Activated naive CD4-positive, alpha-beta T cell treated with anti-CD3 and anti-CD28 coated beads, Interleukin-2, amount 10 ng/mL, durations not matched to agents 7 days and 5 days (primary cell): Measurements from ENCODE around the gene CAPN14.

Source experiments
- CTCF ChIA-PET: fragments of 350-600 bp; sonication (Branson Sonifier 250); formaldehyde crosslinking; loops from one replicate; lab custom pipeline; 2021; ENCODE audit warnings: antibody characterized with exemption; lab: Charles Lee
- DNase-seq: peaks from one replicate; pipeline ENCODE4 v3.0.0-alpha.2; 2020
- H3K27ac Mint-ChIP-seq: one replicate; pipeline ENCODE4 v1.8.0; 2021; ENCODE audit warnings: mild to moderate bottlenecking, moderate library complexity, mixed read lengths
- H3K27me3 Mint-ChIP-seq: one replicate; pipeline ENCODE4 v1.8.0; 2021; ENCODE audit warnings: mild to moderate bottlenecking, mixed read lengths
- H3K36me3 Mint-ChIP-seq: one replicate; pipeline ENCODE4 v1.8.0; 2021; ENCODE audit warnings: mixed read lengths
- H3K4me1 Mint-ChIP-seq: one replicate; pipeline ENCODE4 v1.8.0; 2021; ENCODE audit warnings: mixed read lengths
- H3K4me3 Mint-ChIP-seq: one replicate; pipeline ENCODE4 v1.8.0; 2021; ENCODE audit warnings: mild to moderate bottlenecking, moderate library complexity, mixed read lengths
- H3K9me3 Mint-ChIP-seq: one replicate; pipeline ENCODE4 v1.8.0; 2021; ENCODE audit warnings: mixed read lengths

Gene CAPN14

GRCh38 chr2:31217465-31218200 is at the start of gene CAPN14:
Gene CAPN14, minus strand, starts transcription at chr2:31217515. Its CDS starts 12,068 bp downstream, at chr2:31205447.
- H3K9me3 Mint-ChIP-seq = no peaks in the 10 kb centered on the region
- peaks cover 11% of the 10 kb centered on the region for H3K27me3 Mint-ChIP-seq
- no peak for DNase-seq
- no peaks in the 10 kb centered on the region for H3K36me3 Mint-ChIP-seq
- H3K4me1 Mint-ChIP-seq = peaks cover 37% of the 10 kb centered on the region
- peak within 1 kb of the TSS; percentile 39 for H3K27ac Mint-ChIP-seq
- no peak within 1 kb of the TSS for H3K4me3 Mint-ChIP-seq
- CTCF ChIA-PET = no interaction called here

- Mint-ChIP-seq H3K27ac (no peak overlapping the region), H3K9me3 (no peaks in the 10 kb centered on the region), H3K36me3 (no peaks in the 10 kb centered on the region), H3K27me3 (peaks cover 2% of the 10 kb centered on the region), H3K4me1 (no peaks in the 10 kb centered on the region), H3K4me3 (no peak overlapping the region)
- CTCF ChIA-PET = no interaction called here
- no peak for DNase-seq
Observed at GRCh38 chr2:31266804-31267203, 49.5 kb upstream of the CAPN14 start.

GRCh38 chr2:31265234-31265633 is 47.9 kb upstream of the CAPN14 start:
- H3K27ac Mint-ChIP-seq = no peak overlapping the region
- no peak for DNase-seq
- no peaks in the 10 kb centered on the region for H3K27me3 Mint-ChIP-seq

GRCh38 chr2:31263636-31264190 is 46.4 kb upstream of the CAPN14 start:
- H3K27ac Mint-ChIP-seq = no peak overlapping the region
- no peaks in the 10 kb centered on the region for H3K4me1 Mint-ChIP-seq
- H3K27me3 Mint-ChIP-seq = no peaks in the 10 kb centered on the region
- DNase-seq = no peak
- CTCF ChIA-PET = no interaction called here
- no peaks in the 10 kb centered on the region for H3K9me3 Mint-ChIP-seq
- H3K36me3 Mint-ChIP-seq = no peaks in the 10 kb centered on the region
- H3K4me3 Mint-ChIP-seq = no peak overlapping the region

More at GRCh38 chr2:31265234-31265633, 47.9 kb upstream of the CAPN14 start:
- Mint-ChIP-seq H3K9me3 (no peaks in the 10 kb centered on the region), H3K4me3 (no peak overlapping the region), H3K4me1 (no peaks in the 10 kb centered on the region), H3K36me3 (no peaks in the 10 kb centered on the region)
- CTCF ChIA-PET = no interaction called here

GRCh38 chr2:31260870-31261269 is 43.6 kb upstream of the CAPN14 start:
- no peaks in the 10 kb centered on the region for H3K36me3 Mint-ChIP-seq
- no peaks in the 10 kb centered on the region for H3K27me3 Mint-ChIP-seq
- H3K27ac Mint-ChIP-seq = no peak overlapping the region
- DNase-seq = no peak
- H3K4me1 Mint-ChIP-seq = no peaks in the 10 kb centered on the region
- CTCF ChIA-PET = interaction anchor here (1.6 kb wide), 1 partner anchor 70 kb away, joined by 3 read pairs; no protein-coding TSS in a partner anchor
- no peak overlapping the region for H3K4me3 Mint-ChIP-seq
- no peaks in the 10 kb centered on the region for H3K9me3 Mint-ChIP-seq

- CTCF ChIA-PET = no interaction called here
- H3K27me3 Mint-ChIP-seq = no peaks in the 10 kb centered on the region
- H3K36me3 Mint-ChIP-seq = no peaks in the 10 kb centered on the region
- DNase-seq = no peak
- H3K4me3 Mint-ChIP-seq = no peak overlapping the region
- H3K9me3 Mint-ChIP-seq = no peaks in the 10 kb centered on the region
- no peak overlapping the region for H3K27ac Mint-ChIP-seq
- H3K4me1 Mint-ChIP-seq = no peaks in the 10 kb centered on the region
Observed at GRCh38 chr2:31259075-31259474, 41.8 kb upstream of the CAPN14 start.

GRCh38 chr2:31258351-31258750 is 41.0 kb upstream of the CAPN14 start:
- Mint-ChIP-seq H3K9me3 (no peaks in the 10 kb centered on the region), H3K4me3 (no peak overlapping the region)
- CTCF ChIA-PET = no interaction called here

GRCh38 chr2:31256611-31257382 is 39.5 kb upstream of the CAPN14 start:
- Mint-ChIP-seq H3K9me3 (no peaks in the 10 kb centered on the region), H3K27me3 (no peaks in the 10 kb centered on the region), H3K4me3 (no peak overlapping the region), H3K27ac (no peak overlapping the region), H3K36me3 (no peaks in the 10 kb centered on the region), H3K4me1 (peaks cover 5% of the 10 kb centered on the region)
- CTCF ChIA-PET = no interaction called here
- no peak for DNase-seq

More at GRCh38 chr2:31258351-31258750, 41.0 kb upstream of the CAPN14 start:
- DNase-seq = no peak
- H3K27me3 Mint-ChIP-seq = no peaks in the 10 kb centered on the region
- H3K27ac Mint-ChIP-seq = no peak overlapping the region
- H3K4me1 Mint-ChIP-seq = peaks cover 2% of the 10 kb centered on the region
- H3K36me3 Mint-ChIP-seq = no peaks in the 10 kb centered on the region

GRCh38 chr2:31255911-31256571 is 38.7 kb upstream of the CAPN14 start:
- Mint-ChIP-seq H3K27ac (no peak overlapping the region), H3K9me3 (no peaks in the 10 kb centered on the region), H3K4me1 (peaks cover 5% of the 10 kb centered on the region), H3K27me3 (no peaks in the 10 kb centered on the region), H3K36me3 (no peaks in the 10 kb centered on the region), H3K4me3 (no peak overlapping the region)
- CTCF ChIA-PET = no interaction called here
- DNase-seq = no peak

- H3K36me3 Mint-ChIP-seq = no peaks in the 10 kb centered on the region
- no peak for DNase-seq
- no peaks in the 10 kb centered on the region for H3K9me3 Mint-ChIP-seq
- CTCF ChIA-PET = interaction anchor here (0.7 kb wide), 1 partner anchor 15 kb away, joined by 3 read pairs; no protein-coding TSS in a partner anchor
- peaks cover 5% of the 10 kb centered on the region for H3K4me1 Mint-ChIP-seq
- no peak overlapping the region for H3K4me3 Mint-ChIP-seq
- H3K27ac Mint-ChIP-seq = peak overlapping the region; percentile 38
- H3K27me3 Mint-ChIP-seq = no peaks in the 10 kb centered on the region
Observed at GRCh38 chr2:31254237-31255203, 37.2 kb upstream of the CAPN14 start.

- peaks cover 5% of the 10 kb centered on the region for H3K4me1 Mint-ChIP-seq
- DNase-seq = no peak
- H3K4me3 Mint-ChIP-seq = no peak overlapping the region
- CTCF ChIA-PET = no interaction called here
- no peaks in the 10 kb centered on the region for H3K36me3 Mint-ChIP-seq
- no peaks in the 10 kb centered on the region for H3K27me3 Mint-ChIP-seq
- no peak overlapping the region for H3K27ac Mint-ChIP-seq
- H3K9me3 Mint-ChIP-seq = no peaks in the 10 kb centered on the region
Observed at GRCh38 chr2:31253356-31254131, 36.2 kb upstream of the CAPN14 start.

GRCh38 chr2:31251851-31252250 is 34.5 kb upstream of the CAPN14 start:
- Mint-ChIP-seq H3K9me3 (no peaks in the 10 kb centered on the region), H3K27ac (no peak overlapping the region), H3K4me1 (peaks cover 5% of the 10 kb centered on the region), H3K36me3 (no peaks in the 10 kb centered on the region), H3K27me3 (no peaks in the 10 kb centered on the region), H3K4me3 (no peak overlapping the region)
- CTCF ChIA-PET = no interaction called here
- no peak for DNase-seq

GRCh38 chr2:31251018-31251417 is 33.7 kb upstream of the CAPN14 start:
- no peak overlapping the region for H3K4me3 Mint-ChIP-seq
- H3K27me3 Mint-ChIP-seq = no peaks in the 10 kb centered on the region
- H3K27ac Mint-ChIP-seq = no peak overlapping the region
- no peaks in the 10 kb centered on the region for H3K36me3 Mint-ChIP-seq
- H3K4me1 Mint-ChIP-seq = peaks cover 5% of the 10 kb centered on the region
- H3K9me3 Mint-ChIP-seq = no peaks in the 10 kb centered on the region
- DNase-seq = no peak
- CTCF ChIA-PET = no interaction called here
